HG03196 (cell line): ENCODE measurements around the gene CRADD.
A peak's percentile ranks its signal among the peaks of the same experiment; 100 is the strongest.

Source experiments
- ATAC-seq: cut with Tn5 transposase; IDR thresholded peaks from one replicate; pipeline ENCODE4 v1.9.1; 2021; ENCODE audit not compliant: unreplicated experiment

CRADD gene

GRCh38 chr12:93734784-93735183 lies 57.6 kb downstream of the CRADD start:
- no peak for ATAC-seq

- no peak for ATAC-seq
Measured at GRCh38 chr12:93736640-93737178, 59.5 kb downstream of the CRADD start.

GRCh38 chr12:93737457-93738198 lies 60.5 kb downstream of the CRADD start:
- no peak for ATAC-seq

GRCh38 chr12:93738199-93739058 lies 61.3 kb downstream of the CRADD start:
- no peak for ATAC-seq

GRCh38 chr12:93740751-93741150 lies 63.6 kb downstream of the CRADD start:
- no peak for ATAC-seq

- peak; percentile 10 for ATAC-seq
Measured at GRCh38 chr12:93741659-93742109, 64.5 kb downstream of the CRADD start.

- peak; percentile 79 for ATAC-seq
Measured at GRCh38 chr12:93742110-93742934, 65.1 kb downstream of the CRADD start.

GRCh38 chr12:93743229-93743998 lies 66.2 kb downstream of the CRADD start:
- no peak for ATAC-seq

- no peak for ATAC-seq
Measured at GRCh38 chr12:93743999-93744689, 67.0 kb downstream of the CRADD start.

- ATAC-seq: no peak
Measured at GRCh38 chr12:93745286-93745685, 68.1 kb downstream of the CRADD start.

GRCh38 chr12:93746572-93747168 lies 69.5 kb downstream of the CRADD start:
- ATAC-seq: no peak

GRCh38 chr12:93748672-93749383 lies 71.7 kb downstream of the CRADD start:
- ATAC-seq: no peak

- ATAC-seq: no peak
Measured at GRCh38 chr12:93749515-93749914, 72.3 kb downstream of the CRADD start.

GRCh38 chr12:93750056-93750455 lies 72.9 kb downstream of the CRADD start:
- ATAC-seq: no peak

GRCh38 chr12:93751864-93752610 lies 74.9 kb downstream of the CRADD start:
- no peak for ATAC-seq

GRCh38 chr12:93753285-93753684 lies 76.1 kb downstream of the CRADD start:
- no peak for ATAC-seq

- ATAC-seq: no peak
Measured at GRCh38 chr12:93753838-93754429, 76.8 kb downstream of the CRADD start.
